GM23338 (cell line): ENCODE results near the gene PLAAT5. TPM values are rescaled to one million over a fixed set of nuclear protein-coding genes. Genes with fewer than 3 reads are reported as not detected.

ENCODE experiments used
- ATAC-seq: fragments of 200-7000 bp; cut with Tn5 transposase; 3 replicates; pipeline ENCODE4 v1.9.1; 2020
- DNase-seq: peaks from one replicate; pipeline ENCODE4 v3.0.0-alpha.2; 2015; ENCODE audit warnings: low spot score
- H2AFZ ChIP-seq: fragments of 200-600 bp; sonication (generic); 2 replicates; pipeline ENCODE4 v1.8.0; 2016; ENCODE audit warnings: antibody characterized with exemption, mild to moderate bottlenecking, moderate library complexity
- H3F3A ChIP-seq: fragments of 200-600 bp; sonication (generic); replicated peaks from 2 replicates; pipeline ENCODE4 v1.8.0; 2017; ENCODE audit warnings: antibody characterized with exemption, mixed run types, low read depth
- H3K27ac ChIP-seq: fragments of 200-600 bp; sonication (generic); 2 replicates; pipeline ENCODE4 v1.6.1; 2016; ENCODE audit warnings: low read depth
- H3K27me3 ChIP-seq: fragments of 200-600 bp; sonication (generic); 2 replicates; pipeline ENCODE4 v1.8.0; 2016; ENCODE audit warnings: mild to moderate bottlenecking, mixed run types, moderate library complexity; ENCODE audit not compliant: insufficient read depth
- H3K36me3 ChIP-seq: fragments of 200-600 bp; sonication (generic); 2 replicates; pipeline ENCODE4 v1.8.0; 2016; ENCODE audit warnings: mild to moderate bottlenecking; ENCODE audit not compliant: insufficient read depth
- H3K4me1 ChIP-seq: fragments of 200-600 bp; sonication (generic); 2 replicates; pipeline ENCODE4 v1.8.0; 2016; ENCODE audit warnings: mild to moderate bottlenecking, moderate library complexity; ENCODE audit not compliant: insufficient read depth
- H3K4me2 ChIP-seq: fragments of 200-600 bp; sonication (generic); 2 replicates; pipeline ENCODE4 v1.7.1; 2017; ENCODE audit warnings: mixed run types
- H3K4me3 ChIP-seq: fragments of 200-600 bp; sonication (generic); 2 replicates; pipeline ENCODE4 v1.6.1; 2016; ENCODE audit warnings: mixed run types
- H3K79me2 ChIP-seq: fragments of 200-600 bp; sonication (generic); replicated peaks from 2 replicates; pipeline ENCODE4 v1.8.0; 2017; ENCODE audit warnings: mild to moderate bottlenecking; ENCODE audit not compliant: insufficient read depth
- H3K9me2 ChIP-seq: fragments of 200-600 bp; sonication (generic); 2 replicates; pipeline ENCODE4 v1.8.0; 2017; ENCODE audit not compliant: insufficient read depth
- H4K20me1 ChIP-seq: fragments of 200-600 bp; sonication (generic); replicated peaks from 2 replicates; pipeline ENCODE4 v1.8.0; 2017; ENCODE audit warnings: mild to moderate bottlenecking; ENCODE audit not compliant: insufficient read depth
- H3K27ac Mint-ChIP-seq: 2 replicates; pipeline ENCODE4 v1.8.0; 2020; ENCODE audit warnings: inconsistent platforms, mild to moderate bottlenecking, moderate library complexity, mixed read lengths
- H3K27me3 Mint-ChIP-seq: 3 replicates; pipeline ENCODE4 v1.8.0; 2022; ENCODE audit warnings: low read depth, mild to moderate bottlenecking, moderate library complexity, mixed read lengths, inconsistent platforms; ENCODE audit not compliant: insufficient read depth, poor library complexity
- H3K36me3 Mint-ChIP-seq: 3 replicates; pipeline ENCODE4 v1.8.0; 2021; ENCODE audit warnings: low read depth, mild to moderate bottlenecking, inconsistent platforms, moderate library complexity, mixed read lengths
- H3K4me1 Mint-ChIP-seq: 3 replicates; pipeline ENCODE4 v1.8.0; 2020; ENCODE audit warnings: mild to moderate bottlenecking, inconsistent platforms, mixed read lengths
- H3K4me3 Mint-ChIP-seq: 3 replicates; pipeline ENCODE4 v1.8.0; 2021; ENCODE audit warnings: moderate library complexity, mild to moderate bottlenecking, inconsistent platforms, mixed read lengths
- H3K9me3 Mint-ChIP-seq: 3 replicates; pipeline ENCODE4 v1.8.0; 2020; ENCODE audit warnings: moderate library complexity, mild to moderate bottlenecking, inconsistent platforms, mixed read lengths
- CREB1 ChIP-seq: fragments of 250-450 bp; sonication (Bioruptor Pico); IDR thresholded peaks from 2 replicates; pipeline ENCODE4 v1.5.0; 2020; ENCODE audit warnings: low read depth, mild to moderate bottlenecking, moderate library complexity
- CTCF ChIP-seq, 2 experiments: fragments of 200-600 bp in 1 of 2; sonication (generic) in 1 of 2; conservative IDR thresholded peaks; 2 replicates each; pipeline versions ENCODE4 v1.5.1 to v1.6.1; 2016 to 2017; ENCODE audit warnings: antibody characterized with exemption in 2 of 2, low read depth in 2 of 2, mild to moderate bottlenecking in 2 of 2, moderate library complexity in 1 of 2
- EZH2 ChIP-seq: fragments of 200-600 bp; sonication (generic); IDR thresholded peaks from one replicate; pipeline ENCODE4 v1.8.0; 2017; ENCODE audit warnings: antibody characterized with exemption, mild to moderate bottlenecking, low read depth; ENCODE audit not compliant: unreplicated experiment
- EZH2phosphoT487 ChIP-seq: fragments of 200-600 bp; sonication (generic); IDR thresholded peaks from one replicate; pipeline ENCODE4 v1.8.1; 2018; ENCODE audit warnings: antibody characterized with exemption; ENCODE audit not compliant: unreplicated experiment
- JUNB ChIP-seq: IDR thresholded peaks from one replicate; pipeline ENCODE4 v1.6.1; 2016; ENCODE audit warnings: antibody characterized with exemption; ENCODE audit not compliant: unreplicated experiment
- NANOG ChIP-seq: IDR thresholded peaks from 2 replicates; pipeline ENCODE4 v1.6.1; 2016; ENCODE audit warnings: antibody characterized with exemption, borderline replicate concordance
- STAT1 ChIP-seq: IDR thresholded peaks from one replicate; pipeline ENCODE4 v1.6.1; 2016; ENCODE audit warnings: antibody characterized with exemption; ENCODE audit not compliant: unreplicated experiment
- ZNF114 ChIP-seq: fragments of 250-450 bp; sonication (Bioruptor Pico); IDR thresholded peaks from 2 replicates; pipeline ENCODE4 v1.5.0; 2020; ENCODE audit warnings: mild to moderate bottlenecking, moderate library complexity
- ZNF331 ChIP-seq: fragments of 250-450 bp; sonication (Bioruptor Pico); IDR thresholded peaks from 2 replicates; pipeline ENCODE4 v1.5.0; 2020; ENCODE audit warnings: low read depth, mild to moderate bottlenecking, moderate library complexity
- ZNF462 ChIP-seq: fragments of 250-450 bp; sonication (Bioruptor Pico); IDR thresholded peaks from 2 replicates; pipeline ENCODE4 v1.5.0; 2020; ENCODE audit warnings: mild to moderate bottlenecking, moderate library complexity
- polyA plus RNA-seq: library from polyadenylated mRNA; unstranded; fragments of >200 nt; fragmentation: Nextera tagmentation; extraction: Ambion mirVana; gene quantifications from 2 replicates; pipeline ENCODE4 v1.2.1, GENCODE V29; 2016
- total RNA-seq: library from RNA; depleted of rRNA; stranded (reverse); fragments of >200 nt; shearing (Covaris generic); gene quantifications from 2 replicates; pipeline ENCODE4 v1.2.3, GENCODE V29; 2014
- TF ChIP-seq, protein P1 (sequence below): IDR thresholded peaks from one replicate; pipeline ENCODE4 v1.6.1; 2018; ENCODE audit warnings: antibody characterized with exemption; ENCODE audit not compliant: unreplicated experiment

The PLAAT5 gene
- total and polyA plus RNA-seq, 2 experiments from 2014 or later, result 7.7 to 11.6 TPM

GRCh38 chr11:63494975-63495374, 4.0 kb upstream of the PLAAT5 start:
- Histone ChIP-seq H3F3A (peaks cover 12% of the 10 kb centered on the region; the same call in 1 of the 2 replicates), H3K9me2 (peaks cover 6% of the 10 kb centered on the region; the same call in 1 of the 2 replicates), H4K20me1 (no peaks in the 10 kb centered on the region), H3K27me3 (peaks cover 7% of the 10 kb centered on the region; the same call in 1 of the 2 replicates), H3K27ac (no peak overlapping the region), H3K4me1 (peaks cover 18% of the 10 kb centered on the region), H3K79me2 (no peaks in the 10 kb centered on the region), H3K4me3 (no peak overlapping the region), H2AFZ (no peak overlapping the region; the same call in 1 of the 2 replicates), H3K4me2 (no peak overlapping the region), H3K36me3 (peaks cover 8% of the 10 kb centered on the region; the same call in 1 of the 2 replicates)
- Mint-ChIP-seq H3K27me3 (peaks cover 18% of the 10 kb centered on the region), H3K9me3 (peaks cover 28% of the 10 kb centered on the region), H3K4me1 (peaks cover 12% of the 10 kb centered on the region), H3K36me3 (peaks cover 21% of the 10 kb centered on the region), H3K4me3 (no peak overlapping the region), H3K27ac (no peak overlapping the region)
- TF ChIP-seq CTCF (conservative IDR thresholded peaks at IDR 0.05; ENCODE audit: low read depth in 2 of 2), result no peak
- no peak for TF ChIP-seq JUNB
- no peak for TF ChIP-seq CREB1 (CRISPR knock-in tag)
- TF ChIP-seq NANOG, result no peak
- no peak for TF ChIP-seq EZH2phosphoT487
- TF ChIP-seq ZNF114 (CRISPR knock-in tag), result no peak
- TF ChIP-seq EZH2, result no peak
- TF ChIP-seq, protein P1, sequence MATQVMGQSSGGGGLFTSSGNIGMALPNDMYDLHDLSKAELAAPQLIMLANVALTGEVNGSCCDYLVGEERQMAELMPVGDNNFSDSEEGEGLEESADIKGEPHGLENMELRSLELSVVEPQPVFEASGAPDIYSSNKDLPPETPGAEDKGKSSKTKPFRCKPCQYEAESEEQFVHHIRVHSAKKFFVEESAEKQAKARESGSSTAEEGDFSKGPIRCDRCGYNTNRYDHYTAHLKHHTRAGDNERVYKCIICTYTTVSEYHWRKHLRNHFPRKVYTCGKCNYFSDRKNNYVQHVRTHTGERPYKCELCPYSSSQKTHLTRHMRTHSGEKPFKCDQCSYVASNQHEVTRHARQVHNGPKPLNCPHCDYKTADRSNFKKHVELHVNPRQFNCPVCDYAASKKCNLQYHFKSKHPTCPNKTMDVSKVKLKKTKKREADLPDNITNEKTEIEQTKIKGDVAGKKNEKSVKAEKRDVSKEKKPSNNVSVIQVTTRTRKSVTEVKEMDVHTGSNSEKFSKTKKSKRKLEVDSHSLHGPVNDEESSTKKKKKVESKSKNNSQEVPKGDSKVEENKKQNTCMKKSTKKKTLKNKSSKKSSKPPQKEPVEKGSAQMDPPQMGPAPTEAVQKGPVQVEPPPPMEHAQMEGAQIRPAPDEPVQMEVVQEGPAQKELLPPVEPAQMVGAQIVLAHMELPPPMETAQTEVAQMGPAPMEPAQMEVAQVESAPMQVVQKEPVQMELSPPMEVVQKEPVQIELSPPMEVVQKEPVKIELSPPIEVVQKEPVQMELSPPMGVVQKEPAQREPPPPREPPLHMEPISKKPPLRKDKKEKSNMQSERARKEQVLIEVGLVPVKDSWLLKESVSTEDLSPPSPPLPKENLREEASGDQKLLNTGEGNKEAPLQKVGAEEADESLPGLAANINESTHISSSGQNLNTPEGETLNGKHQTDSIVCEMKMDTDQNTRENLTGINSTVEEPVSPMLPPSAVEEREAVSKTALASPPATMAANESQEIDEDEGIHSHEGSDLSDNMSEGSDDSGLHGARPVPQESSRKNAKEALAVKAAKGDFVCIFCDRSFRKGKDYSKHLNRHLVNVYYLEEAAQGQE, result no peak
- no peak for TF ChIP-seq ZNF462 (CRISPR knock-in tag)
- TF ChIP-seq ZNF331 (CRISPR knock-in tag), result no peak
- TF ChIP-seq STAT1, result no peak
- DNase-seq (no peak), ATAC-seq (no peak)
